GM21825 (cell line): ENCODE results near the gene MINK1.

ENCODE experiments used
- ATAC-seq: cut with Tn5 transposase; IDR thresholded peaks from one replicate; pipeline ENCODE4 v1.9.1; 2021; ENCODE audit warnings: mild to moderate bottlenecking, moderate library complexity; ENCODE audit not compliant: unreplicated experiment

Gene MINK1

GRCh38 chr17:4945176-4945943, 112.2 kb downstream of the MINK1 start:
- peak; percentile 18 for ATAC-seq

DNA sequence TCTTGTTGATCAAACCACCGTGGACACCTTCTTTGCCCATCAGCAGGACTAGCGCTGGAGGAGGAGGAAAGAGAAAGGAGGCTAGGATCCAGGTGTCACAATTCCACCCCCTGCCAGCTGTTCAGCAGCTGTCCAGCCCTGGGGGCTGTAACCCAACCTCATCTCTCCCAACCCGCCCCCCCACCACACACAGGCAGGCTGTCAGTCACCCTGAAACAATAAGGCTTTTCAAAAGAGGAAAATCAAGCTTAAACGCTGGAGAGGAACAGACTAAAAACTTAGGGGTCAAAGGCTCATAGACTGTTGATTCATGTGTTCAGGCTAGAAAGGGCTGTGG, 112.8 kb downstream of the MINK1 start:
- no peak for ATAC-seq

DNA sequence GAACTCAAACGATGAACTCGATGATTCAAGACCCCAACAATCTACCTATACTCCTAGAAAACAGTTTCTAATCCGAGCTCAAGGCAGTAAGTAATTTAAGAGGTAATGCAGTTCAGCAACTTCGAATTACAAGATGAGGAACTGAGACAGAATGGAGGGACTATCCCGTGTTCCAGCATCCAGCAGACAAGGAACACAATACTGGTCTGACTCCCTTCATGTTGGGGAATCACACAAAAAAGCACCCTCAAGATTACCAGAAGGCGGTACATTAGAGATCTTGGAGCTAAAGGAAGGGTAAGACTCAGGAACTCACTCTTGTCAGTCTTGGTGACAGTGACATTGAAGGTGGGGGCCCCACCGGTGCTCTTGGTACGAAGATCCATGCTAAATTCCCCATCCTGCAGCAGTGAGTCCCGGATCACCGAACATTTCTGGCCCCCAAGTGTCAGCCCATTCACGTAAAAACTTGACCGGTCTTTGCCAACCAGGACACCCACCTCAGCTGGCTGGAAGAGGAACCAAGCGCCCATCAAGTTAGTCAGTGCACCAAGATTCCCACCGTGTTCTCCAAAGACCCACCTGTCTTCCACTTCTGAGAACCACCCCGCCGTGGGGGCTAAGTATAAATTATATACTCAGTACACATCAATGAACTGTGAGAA, 113.3 kb downstream of the MINK1 start:
- no peak for ATAC-seq

- ATAC-seq, result no peak
Measured at GRCh38 chr17:4947010-4947410, 113.9 kb downstream of the MINK1 start.
